B cell (primary cell): ENCODE measurements around the gene NMT1.

Experiments
- CTCF ChIP-seq: fragments of 200-600 bp; IDR thresholded peaks from one replicate; pipeline ENCODE4 v1.8.0; 2022; ENCODE audit warnings: antibody characterized with exemption, mild to moderate bottlenecking
- EZH2 ChIP-seq: IDR thresholded peaks from 2 replicates; pipeline ENCODE4 v1.6.1; 2012; ENCODE audit warnings: borderline replicate concordance, low read depth, mild to moderate bottlenecking, moderate library complexity, low read length; ENCODE audit not compliant: insufficient read depth, poor library complexity, severe bottlenecking

GRCh38 chr17:45127548-45128300 is 66.6 kb downstream of the NMT1 start:
- TF ChIP-seq CTCF = no peak
- no peak for TF ChIP-seq EZH2
